Trophoblast cell (in vitro differentiated cells and primary cell): Measurements from ENCODE around the gene TRIM22.
"Not testable (repeated sequence)": the region's sequence is repeated elsewhere in the genome, so short reads cannot be mapped to it uniquely, and the experiment has no call there.

Experiments
- DNase-seq, 2 donors: peaks; one replicate each; pipeline ENCODE4 v3.0.0-alpha.2; 2016
- H2AFZ ChIP-seq: 2 replicates; pipeline ENCODE4 v1.6.1; 2013; ENCODE audit warnings: low read length, moderate library complexity, mild to moderate bottlenecking; ENCODE audit not compliant: insufficient read depth, poor library complexity
- H2AK5ac ChIP-seq: 2 replicates; pipeline ENCODE4 v1.6.1; 2013; ENCODE audit warnings: mild to moderate bottlenecking, low read length
- H2BK120ac ChIP-seq: 2 replicates; pipeline ENCODE4 v1.6.1; 2013; ENCODE audit warnings: low read length, mild to moderate bottlenecking, moderate library complexity; ENCODE audit not compliant: insufficient read depth, poor library complexity
- H2BK12ac ChIP-seq: 2 replicates; pipeline ENCODE4 v1.6.1; 2013; ENCODE audit warnings: mild to moderate bottlenecking, low read length, moderate library complexity
- H2BK5ac ChIP-seq: 2 replicates; pipeline ENCODE4 v1.6.1; 2013; ENCODE audit warnings: low read length, low read depth, moderate library complexity, mild to moderate bottlenecking; ENCODE audit not compliant: poor library complexity
- H3K14ac ChIP-seq: 2 replicates; pipeline ENCODE4 v1.6.1; 2013; ENCODE audit warnings: mild to moderate bottlenecking, low read length
- H3K18ac ChIP-seq: 2 replicates; pipeline ENCODE4 v1.6.1; 2013; ENCODE audit warnings: mild to moderate bottlenecking, low read length
- H3K23ac ChIP-seq: 2 replicates; pipeline ENCODE4 v1.6.1; 2013; ENCODE audit warnings: low read length
- H3K27ac ChIP-seq: 2 replicates; pipeline ENCODE4 v1.5.1; 2013; ENCODE audit warnings: low read depth, mild to moderate bottlenecking, inconsistent platforms, low read length, moderate library complexity
- H3K27me3 ChIP-seq: 2 replicates; pipeline ENCODE4 v1.6.1; 2013; ENCODE audit warnings: inconsistent platforms, mild to moderate bottlenecking, low read length, moderate library complexity; ENCODE audit not compliant: insufficient read depth
- H3K36me3 ChIP-seq, 2 experiments: 1 replicate in 1 of 2; 2 replicates in 1 of 2; pipeline ENCODE4 v1.6.1; 2013; ENCODE audit warnings: low read length in 2 of 2, mild to moderate bottlenecking in 2 of 2, moderate library complexity in 1 of 2; ENCODE audit not compliant: insufficient read depth in 2 of 2, control insufficient read depth in 1 of 2
- H3K4ac ChIP-seq: 2 replicates; pipeline ENCODE4 v1.6.1; 2013; ENCODE audit warnings: low read depth, mild to moderate bottlenecking, low read length, moderate library complexity
- H3K4me1 ChIP-seq, 2 experiments: 1 replicate in 1 of 2; 2 replicates in 1 of 2; pipeline ENCODE4 v1.6.1; 2013; ENCODE audit warnings: low read length in 2 of 2, mild to moderate bottlenecking in 2 of 2, moderate library complexity in 1 of 2; ENCODE audit not compliant: insufficient read depth in 2 of 2, control insufficient read depth in 1 of 2
- H3K4me2 ChIP-seq: 2 replicates; pipeline ENCODE4 v1.6.1; 2013; ENCODE audit warnings: inconsistent platforms, mild to moderate bottlenecking, low read length, moderate library complexity
- H3K4me3 ChIP-seq: 2 replicates; pipeline ENCODE4 v1.5.1; 2013; ENCODE audit warnings: mild to moderate bottlenecking, low read depth, low read length, inconsistent platforms
- H3K79me1 ChIP-seq: one replicate; pipeline ENCODE4 v1.6.1; 2013; ENCODE audit warnings: low read length
- H3K79me2 ChIP-seq: 2 replicates; pipeline ENCODE4 v1.6.1; 2013; ENCODE audit warnings: low read length, mild to moderate bottlenecking; ENCODE audit not compliant: control insufficient read depth, insufficient read depth, poor library complexity
- H3K9ac ChIP-seq: 2 replicates; pipeline ENCODE4 v1.6.1; 2013; ENCODE audit warnings: mild to moderate bottlenecking, low read length
- H3K9me3 ChIP-seq: 2 replicates; pipeline ENCODE4 v1.6.1; 2013; ENCODE audit warnings: low read depth, mild to moderate bottlenecking, control low read depth, inconsistent platforms, low read length; ENCODE audit not compliant: insufficient read depth
- H4K12ac ChIP-seq: 2 replicates; pipeline ENCODE4 v1.6.1; 2013; ENCODE audit warnings: low read depth, mild to moderate bottlenecking, low read length, moderate library complexity
- H4K8ac ChIP-seq: 2 replicates; pipeline ENCODE4 v1.6.1; 2013; ENCODE audit warnings: low read depth, mild to moderate bottlenecking, low read length, moderate library complexity
- H4K91ac ChIP-seq: one replicate; pipeline ENCODE4 v1.6.1; 2013; ENCODE audit warnings: low read depth, mild to moderate bottlenecking, low read length, moderate library complexity
- WGBS: extraction: QIAGEN DNeasy Blood & Tissue Kit; methylation state at CpG from one replicate; pipeline ENCODE4 v1.1.7; 2013; ENCODE audit warnings: missing lambda C conversion rate; ENCODE audit not compliant: insufficient read length, insufficient coverage; ENCODE audit errors: extremely low coverage; 5-methylcytosine and 5-hydroxymethylcytosine counted together

The TRIM22 gene

GRCh38 chr11:5690216-5690615, 626 bp downstream of the TRIM22 start:
- DNase-seq, result no peak
- H3K9ac ChIP-seq, result no peak overlapping the region
- no peak overlapping the region for H2BK5ac ChIP-seq
- no peaks in the 10 kb centered on the region for H3K36me3 ChIP-seq
- H2AFZ ChIP-seq, result no peak overlapping the region
- H3K27me3 ChIP-seq, result no peaks in the 10 kb centered on the region
- no peak overlapping the region for H3K4ac ChIP-seq
- H3K4me2 ChIP-seq, result no peak overlapping the region
- H2AK5ac ChIP-seq, result no peak overlapping the region
- H2BK120ac ChIP-seq, result peak overlapping the region; percentile 40
- H3K27ac ChIP-seq, result no peak overlapping the region
- H3K4me1 ChIP-seq, result no peaks in the 10 kb centered on the region
- H4K91ac ChIP-seq, result peak overlapping the region; percentile 38
- no peak overlapping the region for H2BK12ac ChIP-seq
- H3K14ac ChIP-seq, result no peak overlapping the region
- no peaks in the 10 kb centered on the region for H3K79me2 ChIP-seq
- WGBS, result no CpG with 5 or more reads among the region's 5 CpGs
- no peak overlapping the region for H3K18ac ChIP-seq
- H3K23ac ChIP-seq, result no peak overlapping the region
- H3K9me3 ChIP-seq, result no peaks in the 10 kb centered on the region
- H4K12ac ChIP-seq, result no peak overlapping the region
- H3K79me1 ChIP-seq, result peaks cover 13% of the 10 kb centered on the region
- H4K8ac ChIP-seq, result peak overlapping the region; percentile 16
- H3K4me3 ChIP-seq, result no peak overlapping the region

- no peaks in the 10 kb centered on the region for H3K4me1 ChIP-seq
- no CpG with 5 or more reads among the region's 5 CpGs for WGBS
- H4K91ac ChIP-seq, result peak overlapping the region; percentile 66
- no peak overlapping the region for H3K27ac ChIP-seq
- no peaks in the 10 kb centered on the region for H3K79me2 ChIP-seq
- H2BK120ac ChIP-seq, result peak overlapping the region; percentile 98
- H3K9ac ChIP-seq, result no peak overlapping the region
- H3K14ac ChIP-seq, result peak overlapping the region; percentile 67
- no peak overlapping the region for H3K4me3 ChIP-seq
- H3K23ac ChIP-seq, result no peak overlapping the region
- peak overlapping the region; percentile 44 for H4K12ac ChIP-seq
- H2AFZ ChIP-seq, result peak overlapping the region; percentile 35
- H3K9me3 ChIP-seq, result no peaks in the 10 kb centered on the region
- peak overlapping the region; percentile 18 for H3K18ac ChIP-seq
- peak overlapping the region; percentile 89 for H2BK12ac ChIP-seq
- no peak overlapping the region for H3K4me2 ChIP-seq
- no peaks in the 10 kb centered on the region for H3K27me3 ChIP-seq
- H4K8ac ChIP-seq, result no peak overlapping the region
- peak in 1 of 2 donors; percentile 16 for DNase-seq
- peaks cover 13% of the 10 kb centered on the region for H3K79me1 ChIP-seq
- peak overlapping the region; percentile 61 for H2BK5ac ChIP-seq
- no peak overlapping the region for H2AK5ac ChIP-seq
- H3K4ac ChIP-seq, result no peak overlapping the region
- H3K36me3 ChIP-seq, result no peaks in the 10 kb centered on the region
Measured at GRCh38 chr11:5690736-5691135, 1.1 kb downstream of the TRIM22 start.

- no CpG with 5 or more reads among the region's 12 CpGs for WGBS
Measured at GRCh38 chr11:5691238-5691963, 1.8 kb downstream of the TRIM22 start.

GRCh38 chr11:5691964-5692361, 2.4 kb downstream of the TRIM22 start:
- H3K18ac ChIP-seq, result no peak overlapping the region
- no peak overlapping the region for H3K4ac ChIP-seq
- 100% methylated on average over 1 of the region's 3 CpGs for WGBS
- H3K27ac ChIP-seq, result no peak overlapping the region
- H2AK5ac ChIP-seq, result no peak overlapping the region
- H4K91ac ChIP-seq, result no peak overlapping the region
- no peak overlapping the region for H2BK5ac ChIP-seq
- H3K79me2 ChIP-seq, result no peaks in the 10 kb centered on the region
- no peak overlapping the region for H4K8ac ChIP-seq
- peaks cover 0 to 4% of the 10 kb centered on the region in 2 experiments for H3K4me1 ChIP-seq
- H3K79me1 ChIP-seq, result peaks cover 11% of the 10 kb centered on the region
- no peaks in the 10 kb centered on the region for H3K9me3 ChIP-seq
- no peak overlapping the region for H2BK120ac ChIP-seq
- H3K4me2 ChIP-seq, result no peak overlapping the region
- no peak overlapping the region for H2BK12ac ChIP-seq
- H3K9ac ChIP-seq, result no peak overlapping the region
- H3K36me3 ChIP-seq, result no peaks in the 10 kb centered on the region
- no peak overlapping the region for H3K23ac ChIP-seq
- H4K12ac ChIP-seq, result no peak overlapping the region
- no peak for DNase-seq
- H3K27me3 ChIP-seq, result no peaks in the 10 kb centered on the region
- H3K4me3 ChIP-seq, result no peak overlapping the region
- H3K14ac ChIP-seq, result no peak overlapping the region
- no peak overlapping the region for H2AFZ ChIP-seq

More at GRCh38 chr11:5691238-5691963, 1.8 kb downstream of the TRIM22 start:
- not testable (repeated sequence) for H4K12ac ChIP-seq, H2AK5ac ChIP-seq, H3K79me2 ChIP-seq, H3K9me3 ChIP-seq, H3K4me1 ChIP-seq, H3K23ac ChIP-seq, H4K8ac ChIP-seq, H3K36me3 ChIP-seq, H3K4me3 ChIP-seq, H3K4ac ChIP-seq, H3K27me3 ChIP-seq, H3K4me2 ChIP-seq, H3K27ac ChIP-seq, H2BK5ac ChIP-seq, H2AFZ ChIP-seq, DNase-seq, H3K9ac ChIP-seq
- Histone ChIP-seq H3K79me1 (peaks cover 11% of the 10 kb centered on the region), H3K14ac (peak overlapping the region; percentile 67), H4K91ac (peak overlapping the region; percentile 66), H3K18ac (peak overlapping the region; percentile 18), H2BK120ac (peak overlapping the region; percentile 98), H2BK12ac (peak overlapping the region; percentile 89)
